Right ventricle myocardium inferior (tissue), 1 donor: ENCODE measurements around the gene MYO6. TPM values are rescaled to one million over a fixed set of nuclear protein-coding genes. Genes with fewer than 3 reads are reported as not detected.
A peak's percentile ranks its signal among the peaks of the same experiment; 100 is the strongest.
"Not testable (repeated sequence)": the region's sequence is repeated elsewhere in the genome, so short reads cannot be mapped to it uniquely, and the experiment has no call there.

Experiments used
- ATAC-seq: fragments of 200-7000 bp; cut with Tn5 transposase; one replicate; pipeline ENCODE4 v1.9.1; 2020; ENCODE audit warnings: mild to moderate bottlenecking, moderate library complexity
- DNase-seq: peaks from one replicate; pipeline ENCODE4 v3.0.0; 2021; ENCODE audit errors: missing footprints
- intact Hi-C: fragments of 100-400 bp; cut with DNase I; formaldehyde crosslinking; loops from one replicate; pipeline ENCODE4 v1.11.0; 2022
- long read RNA-seq: library from polyadenylated mRNA; unstranded; transcript quantifications from one replicate; pipeline ENCODE4 v2.0.0, GENCODE V29; 2021
- total RNA-seq: library from RNA; stranded (reverse); fragmentation: NEBNext Ultra II Directional; extraction: Animal tissue kit (Norgen Biotek cat#: 25700); gene quantifications from one replicate; pipeline ENCODE4 v1.2.1, GENCODE V29; 2021
- donor health status: DM: no; HTN: yes; CAD: no; lungs with severe emphysema.

Gene MYO6
- 4.7 TPM for total RNA-seq
- long read RNA-seq, partial matches to known transcripts: 2 of 5 reads
- long read RNA-seq, other reads (novel, unspliced or antisense): 3 of 5 reads

- peak; percentile 87 for DNase-seq
- intact Hi-C loops: no loop called here
- ATAC-seq: peak; percentile 94
These were observed at the start of gene MYO6 for GRCh38 chr6:75748743-75749538. Gene MYO6, plus strand, starts transcription at chr6:75749239. Its CDS starts 68,309 bp downstream, at chr6:75817548.

- intact Hi-C loops, DNase-seq, ATAC-seq: not testable (repeated sequence)
These were observed 40.7 kb upstream of the MYO6 start for GRCh38 chr6:75708334-75708733.

- ATAC-seq: no peak
- intact Hi-C loops: no loop called here
- no peak for DNase-seq
These were observed 37.9 kb upstream of the MYO6 start for GRCh38 chr6:75711173-75711572.

- DNase-seq: no peak
- intact Hi-C loops: no loop called here
- ATAC-seq: no peak
These were observed 29.9 kb upstream of the MYO6 start for GRCh38 chr6:75719133-75719532.

GRCh38 chr6:75723382-75723781 is 25.7 kb upstream of the MYO6 start:
- intact Hi-C loops: no loop called here
- no peak for ATAC-seq
- no peak for DNase-seq

- intact Hi-C loops: no loop called here
- ATAC-seq (no peak), DNase-seq (no peak)
These were observed 21.8 kb upstream of the MYO6 start for GRCh38 chr6:75727206-75727605.

- intact Hi-C loops, ATAC-seq, DNase-seq: not testable (repeated sequence)
These were observed 18.0 kb upstream of the MYO6 start for GRCh38 chr6:75731029-75731428.

GRCh38 chr6:75735491-75736186 is 13.4 kb upstream of the MYO6 start:
- DNase-seq (no peak), ATAC-seq (no peak)
- intact Hi-C loops: no loop called here

GRCh38 chr6:75743971-75744370 is 5.1 kb upstream of the MYO6 start:
- ATAC-seq (no peak), DNase-seq (no peak)

GRCh38 chr6:75745404-75745803 is 3.6 kb upstream of the MYO6 start:
- no peak for ATAC-seq
- intact Hi-C loops: no loop called here

More at GRCh38 chr6:75743971-75744370, 5.1 kb upstream of the MYO6 start:
- intact Hi-C loops: no loop called here

GRCh38 chr6:75746221-75746620 is 2.8 kb upstream of the MYO6 start:
- no peak for ATAC-seq
- intact Hi-C loops: no loop called here
- no peak for DNase-seq

More at GRCh38 chr6:75745404-75745803, 3.6 kb upstream of the MYO6 start:
- no peak for DNase-seq

- intact Hi-C loops: no loop called here
- DNase-seq (no peak), ATAC-seq (no peak)
These were observed 1.7 kb upstream of the MYO6 start for GRCh38 chr6:75747152-75747992.

- DNase-seq: no peak
- intact Hi-C loops: no loop called here
- ATAC-seq: peak; percentile 59
These were observed 866 bp upstream of the MYO6 start for GRCh38 chr6:75748003-75748742.

- ATAC-seq: no peak
- intact Hi-C loops: no loop called here
- no peak for DNase-seq
These were observed 2.4 kb downstream of the MYO6 start for GRCh38 chr6:75751443-75751842.

GRCh38 chr6:75752365-75752764 is 3.3 kb downstream of the MYO6 start:
- DNase-seq (no peak), ATAC-seq (no peak)
- intact Hi-C loops: no loop called here

- DNase-seq: no peak
- intact Hi-C loops: no loop called here
- ATAC-seq: no peak
These were observed 6.7 kb downstream of the MYO6 start for GRCh38 chr6:75755704-75756103.

GRCh38 chr6:75757295-75757694 is 8.3 kb downstream of the MYO6 start:
- intact Hi-C loops: no loop called here
- ATAC-seq (no peak), DNase-seq (no peak)

- intact Hi-C loops: no loop called here
- DNase-seq: no peak
- ATAC-seq: no peak
These were observed 9.0 kb downstream of the MYO6 start for GRCh38 chr6:75758061-75758460.

- no peak for DNase-seq
- intact Hi-C loops: no loop called here
- ATAC-seq: no peak
These were observed 10.2 kb downstream of the MYO6 start for GRCh38 chr6:75759207-75759606.
